ENCODE results near the gene DUSP18.
"Not testable (repeated sequence)": the region's sequence is repeated elsewhere in the genome, so short reads cannot be mapped to it uniquely, and the experiment has no call there.

DUSP18 gene

GRCh38 chr22:30691204-30691603 lies 23.5 kb upstream of the DUSP18 start:
- TF ChIP-seq, protein P1, sequence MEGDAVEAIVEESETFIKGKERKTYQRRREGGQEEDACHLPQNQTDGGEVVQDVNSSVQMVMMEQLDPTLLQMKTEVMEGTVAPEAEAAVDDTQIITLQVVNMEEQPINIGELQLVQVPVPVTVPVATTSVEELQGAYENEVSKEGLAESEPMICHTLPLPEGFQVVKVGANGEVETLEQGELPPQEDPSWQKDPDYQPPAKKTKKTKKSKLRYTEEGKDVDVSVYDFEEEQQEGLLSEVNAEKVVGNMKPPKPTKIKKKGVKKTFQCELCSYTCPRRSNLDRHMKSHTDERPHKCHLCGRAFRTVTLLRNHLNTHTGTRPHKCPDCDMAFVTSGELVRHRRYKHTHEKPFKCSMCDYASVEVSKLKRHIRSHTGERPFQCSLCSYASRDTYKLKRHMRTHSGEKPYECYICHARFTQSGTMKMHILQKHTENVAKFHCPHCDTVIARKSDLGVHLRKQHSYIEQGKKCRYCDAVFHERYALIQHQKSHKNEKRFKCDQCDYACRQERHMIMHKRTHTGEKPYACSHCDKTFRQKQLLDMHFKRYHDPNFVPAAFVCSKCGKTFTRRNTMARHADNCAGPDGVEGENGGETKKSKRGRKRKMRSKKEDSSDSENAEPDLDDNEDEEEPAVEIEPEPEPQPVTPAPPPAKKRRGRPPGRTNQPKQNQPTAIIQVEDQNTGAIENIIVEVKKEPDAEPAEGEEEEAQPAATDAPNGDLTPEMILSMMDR (IDR thresholded peaks at IDR 0.05; ENCODE audit: low read depth, low read length): no peak
- H3K4me3 ChIP-seq (replicated peaks in 1 of 2; ENCODE audit: low read depth in 2 of 2, low read length in 2 of 2): no peak overlapping the region
- DNase-seq (ENCODE audit: low read depth in 2 of 2): no peak

DNA sequence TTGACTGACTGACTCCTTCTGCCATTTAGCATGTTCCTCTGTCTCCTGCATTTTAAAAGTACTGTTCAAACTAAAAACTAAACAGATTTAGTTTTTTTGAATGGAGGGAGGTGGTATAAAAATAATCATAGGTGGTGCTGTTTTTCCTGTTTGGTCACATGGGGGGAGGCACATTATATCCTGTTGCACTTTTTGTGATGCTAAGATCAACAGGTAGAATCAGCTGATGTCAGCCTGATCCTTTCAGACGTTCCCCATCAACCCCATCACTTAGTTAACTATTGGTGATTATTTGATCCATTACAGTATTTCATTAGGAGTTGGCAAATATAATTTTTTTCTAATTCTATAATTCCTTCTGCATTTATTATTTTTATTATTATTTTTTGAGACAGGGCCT lies 21.9 kb upstream of the DUSP18 start:
- H3K4me3 ChIP-seq (replicated peaks in 1 of 2; ENCODE audit: low read depth in 2 of 2, low read length in 2 of 2): no peak overlapping the region
- no peak for DNase-seq (ENCODE audit: low read depth in 2 of 2)
- TF ChIP-seq, protein P1 (IDR thresholded peaks at IDR 0.05; ENCODE audit: low read depth, low read length): no peak

GRCh38 chr22:30687358-30687757 lies 19.7 kb upstream of the DUSP18 start:
- DNase-seq (ENCODE audit: low read depth in 2 of 2): no peak
- TF ChIP-seq, protein P1 (IDR thresholded peaks at IDR 0.05; ENCODE audit: low read depth, low read length): no peak
- no peak overlapping the region for H3K4me3 ChIP-seq (replicated peaks in 1 of 2; ENCODE audit: low read depth in 2 of 2, low read length in 2 of 2)

- DNase-seq (ENCODE audit: low read depth in 2 of 2): no peak
These were observed 17.5 kb upstream of the DUSP18 start for GRCh38 chr22:30685178-30685577.

DNA sequence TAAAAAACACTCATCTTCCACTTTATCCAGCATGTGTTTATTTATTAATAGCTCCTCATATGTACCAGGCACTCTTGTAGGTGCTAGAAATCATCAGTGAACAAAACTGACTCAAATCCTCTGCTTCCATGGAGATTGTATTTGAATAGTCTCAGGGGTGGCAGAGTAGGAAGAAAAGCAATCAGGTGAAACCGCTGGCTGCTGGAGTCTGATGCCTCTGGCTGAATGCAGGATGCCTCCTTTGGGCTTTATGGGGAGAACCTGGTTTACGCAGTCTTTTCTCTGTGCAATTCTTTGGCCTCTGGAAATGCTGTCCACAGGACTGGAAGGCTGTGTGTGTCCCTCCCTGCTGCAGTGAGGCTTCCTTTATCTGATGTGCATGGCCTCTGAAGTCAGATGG lies 14.2 kb upstream of the DUSP18 start:
- no peak overlapping the region for H3K4me3 ChIP-seq (replicated peaks in 1 of 2; ENCODE audit: low read depth in 2 of 2, low read length in 2 of 2)
- TF ChIP-seq, protein P1 (IDR thresholded peaks at IDR 0.05; ENCODE audit: low read depth, low read length): no peak
- DNase-seq (ENCODE audit: low read depth in 2 of 2): no peak

More at GRCh38 chr22:30685178-30685577, 17.5 kb upstream of the DUSP18 start:
- no peak overlapping the region for H3K4me3 ChIP-seq (replicated peaks in 1 of 2; ENCODE audit: low read depth in 2 of 2, low read length in 2 of 2)
- TF ChIP-seq, protein P1 (IDR thresholded peaks at IDR 0.05; ENCODE audit: low read depth, low read length): no peak

DNA sequence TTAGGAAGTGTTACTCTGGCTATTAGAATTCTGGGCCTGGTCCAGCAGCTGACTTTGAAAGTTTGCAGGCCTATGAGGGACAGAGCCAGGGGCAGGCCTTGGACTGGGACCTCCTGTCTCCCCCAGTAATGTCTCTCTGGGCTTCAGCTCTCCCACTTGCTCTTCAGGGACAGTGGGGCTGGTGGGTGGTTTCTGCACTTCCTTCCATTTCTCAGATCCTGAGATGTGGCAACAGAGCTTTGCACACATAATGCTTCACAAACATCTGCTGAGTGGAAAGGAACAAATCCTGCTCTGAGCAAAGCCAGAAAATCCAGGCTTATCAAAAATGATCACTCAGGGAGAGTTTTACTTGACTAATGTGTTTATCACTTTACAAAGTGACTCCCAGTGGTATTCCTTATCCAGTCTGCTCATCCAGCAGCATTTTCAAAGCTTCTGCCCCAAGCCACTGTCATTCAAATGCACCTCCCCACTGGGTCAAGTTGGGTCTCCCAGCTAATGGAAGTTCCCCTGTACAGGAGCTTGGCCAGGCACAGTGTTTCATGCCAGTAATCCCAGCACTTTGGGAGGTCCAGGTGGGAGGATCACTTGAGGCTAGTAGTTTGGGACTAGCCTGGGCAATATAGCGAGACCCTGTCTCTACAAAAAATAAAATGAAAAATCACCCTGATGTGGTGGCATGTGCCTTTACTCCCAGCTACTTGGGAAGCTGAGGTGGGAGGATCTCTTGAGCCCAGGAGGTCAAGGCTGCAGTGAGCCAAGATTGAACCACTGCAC lies 13.5 kb upstream of the DUSP18 start:
- H3K4me3 ChIP-seq (replicated peaks in 1 of 2; ENCODE audit: low read depth in 2 of 2, low read length in 2 of 2): no peak overlapping the region
- DNase-seq (ENCODE audit: low read depth in 2 of 2): peak in 1 of 2 donors; percentile 28
- TF ChIP-seq, protein P1 (IDR thresholded peaks at IDR 0.05; ENCODE audit: low read depth, low read length): no peak

GRCh38 chr22:30679895-30680690 lies 12.4 kb upstream of the DUSP18 start:
- not testable (repeated sequence) for DNase-seq (ENCODE audit: low read depth in 2 of 2); H3K4me3 ChIP-seq (replicated peaks in 1 of 2; ENCODE audit: low read depth in 2 of 2, low read length in 2 of 2)

- not testable (repeated sequence) for H3K4me3 ChIP-seq (replicated peaks in 1 of 2; ENCODE audit: low read depth in 2 of 2, low read length in 2 of 2); DNase-seq (ENCODE audit: low read depth in 2 of 2)
These were observed 8.9 kb upstream of the DUSP18 start for GRCh38 chr22:30676565-30676964.

Measured in cardiac fibroblast (primary cell).